Measurements from ENCODE around the gene COL27A1.

The COL27A1 gene

DNA sequence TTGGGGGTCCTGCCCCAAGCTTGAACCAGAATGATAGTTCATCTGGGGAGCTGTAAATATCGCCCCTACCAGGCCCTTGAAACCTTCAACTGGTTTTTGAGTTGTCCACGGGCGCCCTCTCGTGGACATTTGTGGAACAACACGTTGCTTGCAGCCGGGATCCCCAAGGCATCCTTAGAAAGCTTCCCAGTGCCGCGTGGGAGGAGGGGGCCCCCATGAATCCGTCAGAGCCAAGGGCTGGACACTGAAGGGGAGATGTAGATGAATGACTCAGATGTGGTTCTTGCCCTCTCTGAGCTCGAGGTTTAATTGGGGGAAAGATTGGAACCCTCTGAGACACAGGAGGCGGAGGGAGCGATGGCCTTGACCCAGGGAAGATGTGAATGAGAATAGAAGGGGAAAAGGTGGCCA, 135.7 kb downstream of the COL27A1 start:
- ChIA-PET CTCF (interaction anchor here (0.7 to 18.7 kb wide), 67 partner anchors 9 to 554 kb away, joined by 3 to 686 read pairs (median 6); partner anchors contain the start of genes AMBP, COL27A1 and KIF12), POLR2A (interaction anchor here (0.7 to 1.1 kb wide), 3 partner anchors 27 to 183 kb away, joined by 3 to 7 read pairs (median 3); no protein-coding TSS in a partner anchor)
- TF ChIP-seq, protein P1, sequence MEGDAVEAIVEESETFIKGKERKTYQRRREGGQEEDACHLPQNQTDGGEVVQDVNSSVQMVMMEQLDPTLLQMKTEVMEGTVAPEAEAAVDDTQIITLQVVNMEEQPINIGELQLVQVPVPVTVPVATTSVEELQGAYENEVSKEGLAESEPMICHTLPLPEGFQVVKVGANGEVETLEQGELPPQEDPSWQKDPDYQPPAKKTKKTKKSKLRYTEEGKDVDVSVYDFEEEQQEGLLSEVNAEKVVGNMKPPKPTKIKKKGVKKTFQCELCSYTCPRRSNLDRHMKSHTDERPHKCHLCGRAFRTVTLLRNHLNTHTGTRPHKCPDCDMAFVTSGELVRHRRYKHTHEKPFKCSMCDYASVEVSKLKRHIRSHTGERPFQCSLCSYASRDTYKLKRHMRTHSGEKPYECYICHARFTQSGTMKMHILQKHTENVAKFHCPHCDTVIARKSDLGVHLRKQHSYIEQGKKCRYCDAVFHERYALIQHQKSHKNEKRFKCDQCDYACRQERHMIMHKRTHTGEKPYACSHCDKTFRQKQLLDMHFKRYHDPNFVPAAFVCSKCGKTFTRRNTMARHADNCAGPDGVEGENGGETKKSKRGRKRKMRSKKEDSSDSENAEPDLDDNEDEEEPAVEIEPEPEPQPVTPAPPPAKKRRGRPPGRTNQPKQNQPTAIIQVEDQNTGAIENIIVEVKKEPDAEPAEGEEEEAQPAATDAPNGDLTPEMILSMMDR (IDR thresholded peaks at IDR 0.05; ENCODE audit: insufficient read depth, low read length, missing control alignments) = peak; percentile 74

DNA sequence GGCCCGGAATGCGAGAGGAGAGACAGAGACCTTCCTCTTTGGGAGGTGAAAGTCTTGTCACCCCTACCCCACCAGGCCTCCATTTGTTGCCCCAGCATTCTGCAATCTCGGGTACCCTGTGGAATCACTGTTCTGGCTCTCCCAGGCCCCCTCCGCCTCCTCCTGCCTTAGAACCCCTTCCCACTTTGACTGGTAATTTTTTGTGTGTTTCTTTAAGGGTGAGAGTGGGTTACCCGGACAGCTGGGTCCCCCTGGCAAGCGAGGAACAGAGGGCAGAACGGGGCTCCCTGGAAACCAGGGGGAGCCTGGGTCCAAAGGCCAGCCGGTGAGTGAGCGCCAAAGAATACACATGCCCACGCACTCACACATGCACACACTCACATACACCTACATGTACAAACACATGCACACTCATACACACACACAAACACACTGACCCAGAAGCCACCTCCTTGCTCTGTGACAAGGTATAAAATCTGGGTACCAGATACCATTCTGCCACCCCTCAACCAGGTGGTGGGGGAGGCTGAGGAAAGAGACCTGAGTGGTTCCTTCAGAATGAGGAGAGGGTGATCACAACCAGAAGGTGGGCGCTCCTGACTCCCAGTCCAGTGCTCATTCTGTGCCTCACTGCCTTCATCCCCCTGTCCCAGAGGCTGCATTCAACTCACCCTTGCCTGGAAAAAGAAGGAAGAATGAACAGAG, 136.7 kb downstream of the COL27A1 start:
- no peak overlapping the region for H3K4me3 ChIP-seq (ENCODE audit: low read depth, low read length)
- ChIA-PET POLR2A (no interaction called here), CTCF (interaction anchor here (0.8 to 18.7 kb wide), 38 partner anchors 8 to 484 kb away, joined by 3 to 686 read pairs (median 9); partner anchors contain the start of genes AMBP, COL27A1 and KIF12)
- TF ChIP-seq, protein P1 (IDR thresholded peaks at IDR 0.05; ENCODE audit: insufficient read depth, low read length, missing control alignments) = no peak
- DNase-seq (ENCODE audit: low read depth, low spot score) = no peak

More for the DNA sequence above, 135.7 kb downstream of the COL27A1 start:
- no peak overlapping the region for H3K4me3 ChIP-seq (ENCODE audit: low read depth, low read length)
- no peak for DNase-seq (ENCODE audit: low read depth, low spot score)

DNA sequence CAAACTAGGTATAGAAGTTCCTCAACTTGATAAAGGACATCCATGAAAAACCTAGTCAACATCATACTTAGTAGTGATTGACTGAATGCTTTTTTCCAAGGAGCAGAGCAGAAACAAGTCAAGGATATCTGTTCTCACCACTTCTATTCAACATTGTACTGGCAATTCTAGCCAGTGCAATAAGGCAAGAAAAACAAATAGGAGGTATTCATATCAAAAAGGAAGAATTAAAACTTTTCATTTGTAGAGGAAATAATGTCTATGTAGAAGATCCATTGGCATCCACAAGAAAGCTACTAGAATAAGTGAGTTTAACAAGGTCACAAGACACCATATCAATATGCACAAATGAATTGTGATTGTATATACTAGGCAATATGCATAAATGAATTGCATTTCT, 139.3 kb downstream of the COL27A1 start:
- H3K4me3 ChIP-seq (ENCODE audit: low read depth, low read length) = no peak overlapping the region
- POLR2A ChIA-PET = no interaction called here
- CTCF ChIA-PET = interaction anchor here (1.1 to 18.7 kb wide), 6 partner anchors 9 to 212 kb away, joined by 3 to 686 read pairs (median 22); partner anchors contain the start of gene COL27A1
- TF ChIP-seq, protein P1 (IDR thresholded peaks at IDR 0.05; ENCODE audit: insufficient read depth, low read length, missing control alignments) = no peak
- DNase-seq (ENCODE audit: low read depth, low spot score) = no peak

DNA sequence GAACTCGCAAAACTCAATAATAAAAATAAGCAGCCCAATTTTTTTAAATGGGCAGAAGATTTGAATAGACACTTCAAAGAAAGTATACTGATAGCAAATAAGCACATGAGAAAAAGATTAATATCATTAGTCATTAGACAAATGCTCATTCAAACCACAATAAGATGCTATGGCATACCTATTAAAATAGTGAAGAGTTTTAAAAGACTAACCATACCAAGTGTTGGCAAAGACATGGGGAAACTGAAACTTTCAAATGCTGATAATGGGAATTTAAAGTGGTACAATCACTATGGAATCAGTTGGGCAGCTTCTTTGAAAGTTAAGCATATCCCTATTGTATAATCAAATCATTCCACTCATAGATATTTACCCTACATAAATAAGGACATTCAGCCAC, 141.0 kb downstream of the COL27A1 start:
- TF ChIP-seq, protein P1 (IDR thresholded peaks at IDR 0.05; ENCODE audit: insufficient read depth, low read length, missing control alignments) = no peak
- H3K4me3 ChIP-seq (ENCODE audit: low read depth, low read length) = no peak overlapping the region
- CTCF ChIA-PET = interaction anchor here (0.8 to 18.7 kb wide), 5 partner anchors 139 to 213 kb away, joined by 3 to 686 read pairs (median 38); partner anchors contain the start of gene COL27A1
- no peak for DNase-seq (ENCODE audit: low read depth, low spot score)
- POLR2A ChIA-PET = no interaction called here

DNA sequence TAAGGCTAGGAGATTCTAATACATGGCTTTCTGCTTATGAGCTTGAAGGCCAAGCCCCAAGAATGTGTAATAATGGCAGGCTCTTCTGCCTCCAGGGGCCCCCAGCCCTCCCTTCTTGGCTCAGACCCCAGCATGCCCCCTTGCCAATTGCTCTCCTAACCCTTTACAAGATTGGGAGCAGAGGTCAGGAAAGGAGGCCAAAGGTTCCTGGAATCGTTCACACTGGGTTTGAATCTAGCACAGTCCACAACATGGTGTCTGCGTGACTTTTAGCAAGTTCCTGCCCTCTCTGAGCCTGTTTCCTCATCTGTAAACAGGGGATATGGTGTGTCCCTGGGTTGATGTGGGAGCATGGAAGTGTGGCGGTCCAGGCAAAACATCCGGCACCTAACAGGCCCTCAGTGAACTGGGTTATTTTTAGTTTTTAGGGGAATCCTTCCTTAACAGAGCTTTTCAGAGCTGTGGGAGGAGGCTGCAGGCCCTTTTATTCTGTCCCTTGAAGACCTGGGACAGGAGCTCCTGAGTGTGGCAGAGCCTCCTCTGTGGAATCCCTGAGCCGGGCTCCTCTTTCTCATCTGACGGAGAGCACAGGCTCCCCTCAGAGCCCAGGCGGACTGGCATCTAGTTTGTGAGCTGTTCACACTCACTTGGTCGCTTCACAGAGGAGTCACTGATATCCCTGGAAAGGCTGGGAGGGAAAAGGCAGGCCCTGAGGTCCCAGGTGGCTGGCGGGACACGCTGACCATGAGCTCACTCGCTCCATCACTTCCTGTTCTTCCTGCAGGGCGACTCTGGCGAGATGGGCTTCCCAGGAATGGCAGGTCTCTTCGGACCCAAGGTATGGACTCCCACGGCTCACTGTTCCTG, 144.2 kb downstream of the COL27A1 start:
- no peak overlapping the region for H3K4me3 ChIP-seq (ENCODE audit: low read depth, low read length)
- CTCF ChIA-PET = interaction anchor here (0.7 to 18.7 kb wide), 8 partner anchors 9 to 219 kb away, joined by 3 to 686 read pairs (median 4); no protein-coding TSS in a partner anchor
- no peak for DNase-seq (ENCODE audit: low read depth, low spot score)
- TF ChIP-seq, protein P1 (IDR thresholded peaks at IDR 0.05; ENCODE audit: insufficient read depth, low read length, missing control alignments) = no peak
- POLR2A ChIA-PET = no interaction called here
